ENCODE results near the gene MGAT3. TPM values are rescaled to one million over a fixed set of nuclear protein-coding genes. Genes with fewer than 3 reads are reported as not detected.
A peak's percentile ranks its signal among the peaks of the same experiment; 100 is the strongest.

Gene MGAT3
- total and polyA plus RNA-seq, 2 donors = 1.6 to 3.7 TPM

GRCh38 chr22:39477542-39477941 is 20.7 kb downstream of the MGAT3 start:
- Histone ChIP-seq H3K4me1 (ENCODE audit: control insufficient read depth in 2 of 2, insufficient read depth in 2 of 2, low read length in 2 of 2) (peaks cover 0 to 13% of the 10 kb centered on the region in 2 donors), H3K27me3 (ENCODE audit: control insufficient read depth in 2 of 2, insufficient read depth in 1 of 2, low read length in 1 of 2) (peaks cover 0 to 4% of the 10 kb centered on the region in 2 donors), H3K4me3 (ENCODE audit: low read length in 2 of 2) (no peak overlapping the region), H3K27ac (ENCODE audit: low read depth in 1 of 2, low read length in 1 of 2) (no peak overlapping the region), H3K9me3 (ENCODE audit: control insufficient read depth in 2 of 2, insufficient read depth in 1 of 2, low read length in 1 of 2) (no peaks in the 10 kb centered on the region), H3K36me3 (ENCODE audit: control insufficient read depth in 2 of 2, insufficient read depth in 2 of 2, low read length in 1 of 2) (no peaks in the 10 kb centered on the region)
- 98% methylated on average over 9 of the region's 9 CpGs for WGBS
- DNase-seq (ENCODE audit: low read depth in 6 of 9, low spot score in 9 of 9) = no peak

GRCh38 chr22:39478441-39478850 is 21.6 kb downstream of the MGAT3 start:
- H3K4me1 ChIP-seq (ENCODE audit: control insufficient read depth in 2 of 2, insufficient read depth in 2 of 2, low read length in 2 of 2) = peaks cover 0 to 4% of the 10 kb centered on the region in 2 donors
- WGBS = 89% methylated on average over 9 of the region's 9 CpGs
- DNase-seq (ENCODE audit: low read depth in 6 of 9, low spot score in 9 of 9) = peak in 2 of 9 donors; percentile 44 to 50
- no peaks in the 10 kb centered on the region for H3K36me3 ChIP-seq (ENCODE audit: control insufficient read depth in 2 of 2, insufficient read depth in 2 of 2, low read length in 1 of 2)
- no peak overlapping the region for H3K27ac ChIP-seq (ENCODE audit: low read depth in 1 of 2, low read length in 1 of 2)
- no peaks in the 10 kb centered on the region for H3K9me3 ChIP-seq (ENCODE audit: control insufficient read depth in 2 of 2, insufficient read depth in 1 of 2, low read length in 1 of 2)
- H3K4me3 ChIP-seq (ENCODE audit: low read length in 2 of 2) = no peak overlapping the region
- peaks cover 0 to 2% of the 10 kb centered on the region in 2 donors for H3K27me3 ChIP-seq (ENCODE audit: control insufficient read depth in 2 of 2, insufficient read depth in 1 of 2, low read length in 1 of 2)

- Histone ChIP-seq H3K4me1 (ENCODE audit: control insufficient read depth in 2 of 2, insufficient read depth in 2 of 2, low read length in 2 of 2) (peaks cover 0 to 4% of the 10 kb centered on the region in 2 donors), H3K27ac (ENCODE audit: low read depth in 1 of 2, low read length in 1 of 2) (no peak overlapping the region), H3K4me3 (ENCODE audit: low read length in 2 of 2) (no peak overlapping the region), H3K9me3 (ENCODE audit: control insufficient read depth in 2 of 2, insufficient read depth in 1 of 2, low read length in 1 of 2) (no peaks in the 10 kb centered on the region), H3K36me3 (ENCODE audit: control insufficient read depth in 2 of 2, insufficient read depth in 2 of 2, low read length in 1 of 2) (no peaks in the 10 kb centered on the region), H3K27me3 (ENCODE audit: control insufficient read depth in 2 of 2, insufficient read depth in 1 of 2, low read length in 1 of 2) (peaks cover 0 to 4% of the 10 kb centered on the region in 2 donors)
- 82% methylated on average over 3 of the region's 3 CpGs for WGBS
- DNase-seq (ENCODE audit: low read depth in 6 of 9, low spot score in 9 of 9) = no peak
These were observed 22.4 kb downstream of the MGAT3 start for GRCh38 chr22:39479254-39479653.

GRCh38 chr22:39480557-39480956 is 23.7 kb downstream of the MGAT3 start:
- no peaks in the 10 kb centered on the region for H3K9me3 ChIP-seq (ENCODE audit: control insufficient read depth in 2 of 2, insufficient read depth in 1 of 2, low read length in 1 of 2)
- H3K4me3 ChIP-seq (ENCODE audit: low read length in 2 of 2) = no peak overlapping the region
- 91% methylated on average over 1 of the region's 1 CpG for WGBS
- H3K27ac ChIP-seq (ENCODE audit: low read depth in 1 of 2, low read length in 1 of 2) = no peak overlapping the region
- peaks cover 0 to 4% of the 10 kb centered on the region in 2 donors for H3K27me3 ChIP-seq (ENCODE audit: control insufficient read depth in 2 of 2, insufficient read depth in 1 of 2, low read length in 1 of 2)
- H3K4me1 ChIP-seq (ENCODE audit: control insufficient read depth in 2 of 2, insufficient read depth in 2 of 2, low read length in 2 of 2) = no peaks in the 10 kb centered on the region
- no peak for DNase-seq (ENCODE audit: low read depth in 6 of 9, low spot score in 9 of 9)
- H3K36me3 ChIP-seq (ENCODE audit: control insufficient read depth in 2 of 2, insufficient read depth in 2 of 2, low read length in 1 of 2) = no peaks in the 10 kb centered on the region

GRCh38 chr22:39481054-39481453 is 24.2 kb downstream of the MGAT3 start:
- Histone ChIP-seq H3K9me3 (ENCODE audit: control insufficient read depth in 2 of 2, insufficient read depth in 1 of 2, low read length in 1 of 2) (no peaks in the 10 kb centered on the region), H3K4me3 (ENCODE audit: low read length in 2 of 2) (no peak overlapping the region), H3K27me3 (ENCODE audit: control insufficient read depth in 2 of 2, insufficient read depth in 1 of 2, low read length in 1 of 2) (peaks cover 0 to 4% of the 10 kb centered on the region in 2 donors), H3K27ac (ENCODE audit: low read depth in 1 of 2, low read length in 1 of 2) (no peak overlapping the region), H3K4me1 (ENCODE audit: control insufficient read depth in 2 of 2, insufficient read depth in 2 of 2, low read length in 2 of 2) (no peaks in the 10 kb centered on the region), H3K36me3 (ENCODE audit: control insufficient read depth in 2 of 2, insufficient read depth in 2 of 2, low read length in 1 of 2) (no peaks in the 10 kb centered on the region)
- no peak for DNase-seq (ENCODE audit: low read depth in 6 of 9, low spot score in 9 of 9)
- WGBS = 96% methylated on average over 16 of the region's 16 CpGs

GRCh38 chr22:39481595-39481994 is 24.8 kb downstream of the MGAT3 start:
- H3K9me3 ChIP-seq (ENCODE audit: control insufficient read depth in 2 of 2, insufficient read depth in 1 of 2, low read length in 1 of 2) = no peaks in the 10 kb centered on the region
- no peaks in the 10 kb centered on the region for H3K36me3 ChIP-seq (ENCODE audit: control insufficient read depth in 2 of 2, insufficient read depth in 2 of 2, low read length in 1 of 2)
- peaks cover 0 to 4% of the 10 kb centered on the region in 2 donors for H3K27me3 ChIP-seq (ENCODE audit: control insufficient read depth in 2 of 2, insufficient read depth in 1 of 2, low read length in 1 of 2)
- H3K4me3 ChIP-seq (ENCODE audit: low read length in 2 of 2) = no peak overlapping the region
- no peak overlapping the region for H3K27ac ChIP-seq (ENCODE audit: low read depth in 1 of 2, low read length in 1 of 2)
- H3K4me1 ChIP-seq (ENCODE audit: control insufficient read depth in 2 of 2, insufficient read depth in 2 of 2, low read length in 2 of 2) = no peaks in the 10 kb centered on the region
- no peak for DNase-seq (ENCODE audit: low read depth in 6 of 9, low spot score in 9 of 9)
- 97% methylated on average over 5 of the region's 5 CpGs for WGBS

GRCh38 chr22:39482768-39483167 is 26.0 kb downstream of the MGAT3 start:
- no peaks in the 10 kb centered on the region for H3K9me3 ChIP-seq (ENCODE audit: control insufficient read depth in 2 of 2, insufficient read depth in 1 of 2, low read length in 1 of 2)
- H3K27me3 ChIP-seq (ENCODE audit: control insufficient read depth in 2 of 2, insufficient read depth in 1 of 2, low read length in 1 of 2) = peaks cover 0 to 4% of the 10 kb centered on the region in 2 donors
- H3K4me1 ChIP-seq (ENCODE audit: control insufficient read depth in 2 of 2, insufficient read depth in 2 of 2, low read length in 2 of 2) = no peaks in the 10 kb centered on the region
- WGBS = 94% methylated on average over 3 of the region's 3 CpGs
- no peak overlapping the region for H3K4me3 ChIP-seq (ENCODE audit: low read length in 2 of 2)
- no peak for DNase-seq (ENCODE audit: low read depth in 6 of 9, low spot score in 9 of 9)
- no peak overlapping the region for H3K27ac ChIP-seq (ENCODE audit: low read depth in 1 of 2, low read length in 1 of 2)
- no peaks in the 10 kb centered on the region for H3K36me3 ChIP-seq (ENCODE audit: control insufficient read depth in 2 of 2, insufficient read depth in 2 of 2, low read length in 1 of 2)

GRCh38 chr22:39486951-39487825 is 30.4 kb downstream of the MGAT3 start:
- no peak overlapping the region for H3K27ac ChIP-seq (ENCODE audit: low read depth in 1 of 2, low read length in 1 of 2)
- H3K4me1 ChIP-seq (ENCODE audit: control insufficient read depth in 2 of 2, insufficient read depth in 2 of 2, low read length in 2 of 2) = peaks cover 2 to 10% of the 10 kb centered on the region in 2 donors
- no peaks in the 10 kb centered on the region for H3K9me3 ChIP-seq (ENCODE audit: control insufficient read depth in 2 of 2, insufficient read depth in 1 of 2, low read length in 1 of 2)
- H3K36me3 ChIP-seq (ENCODE audit: control insufficient read depth in 2 of 2, insufficient read depth in 2 of 2, low read length in 1 of 2) = no peaks in the 10 kb centered on the region
- peaks cover 0 to 4% of the 10 kb centered on the region in 2 donors for H3K27me3 ChIP-seq (ENCODE audit: control insufficient read depth in 2 of 2, insufficient read depth in 1 of 2, low read length in 1 of 2)
- H3K4me3 ChIP-seq (ENCODE audit: low read length in 2 of 2) = no peak overlapping the region
- DNase-seq (ENCODE audit: low read depth in 6 of 9, low spot score in 9 of 9) = no peak
- 96% methylated on average over 45 of the region's 45 CpGs for WGBS

DNA sequence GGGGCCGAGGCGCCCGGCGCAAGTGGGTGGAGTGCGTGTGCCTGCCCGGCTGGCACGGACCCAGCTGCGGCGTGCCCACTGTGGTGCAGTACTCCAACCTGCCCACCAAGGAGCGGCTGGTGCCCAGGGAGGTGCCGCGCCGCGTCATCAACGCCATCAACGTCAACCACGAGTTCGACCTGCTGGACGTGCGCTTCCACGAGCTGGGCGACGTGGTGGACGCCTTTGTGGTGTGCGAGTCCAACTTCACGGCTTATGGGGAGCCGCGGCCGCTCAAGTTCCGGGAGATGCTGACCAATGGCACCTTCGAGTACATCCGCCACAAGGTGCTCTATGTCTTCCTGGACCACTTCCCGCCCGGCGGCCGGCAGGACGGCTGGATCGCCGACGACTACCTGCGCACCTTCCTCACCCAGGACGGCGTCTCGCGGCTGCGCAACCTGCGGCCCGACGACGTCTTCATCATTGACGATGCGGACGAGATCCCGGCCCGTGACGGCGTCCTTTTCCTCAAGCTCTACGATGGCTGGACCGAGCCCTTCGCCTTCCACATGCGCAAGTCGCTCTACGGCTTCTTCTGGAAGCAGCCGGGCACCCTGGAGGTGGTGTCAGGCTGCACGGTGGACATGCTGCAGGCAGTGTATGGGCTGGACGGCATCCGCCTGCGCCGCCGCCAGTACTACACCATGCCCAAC is 31.2 kb downstream of the MGAT3 start:
- Histone ChIP-seq H3K27ac (ENCODE audit: low read depth in 1 of 2, low read length in 1 of 2) (no peak overlapping the region), H3K4me1 (ENCODE audit: control insufficient read depth in 2 of 2, insufficient read depth in 2 of 2, low read length in 2 of 2) (peaks cover 2 to 10% of the 10 kb centered on the region in 2 donors), H3K27me3 (ENCODE audit: control insufficient read depth in 2 of 2, insufficient read depth in 1 of 2, low read length in 1 of 2) (peaks cover 0 to 4% of the 10 kb centered on the region in 2 donors), H3K4me3 (ENCODE audit: low read length in 2 of 2) (no peak overlapping the region), H3K9me3 (ENCODE audit: control insufficient read depth in 2 of 2, insufficient read depth in 1 of 2, low read length in 1 of 2) (no peaks in the 10 kb centered on the region), H3K36me3 (ENCODE audit: control insufficient read depth in 2 of 2, insufficient read depth in 2 of 2, low read length in 1 of 2) (no peaks in the 10 kb centered on the region)
- no peak for DNase-seq (ENCODE audit: low read depth in 6 of 9, low spot score in 9 of 9)
- WGBS = 98% methylated on average over 70 of the region's 70 CpGs
